ENCODE measurements around the gene ZNF429. TPM values are rescaled to one million over a fixed set of nuclear protein-coding genes. Genes with fewer than 3 reads are reported as not detected.

Gene ZNF429
- total RNA-seq, 3 donors from 2014 or later (not counting 1 experiment from before 2014, with no cell fraction given), result 15.7 to 21.0 (median 18.7) TPM

DNA sequence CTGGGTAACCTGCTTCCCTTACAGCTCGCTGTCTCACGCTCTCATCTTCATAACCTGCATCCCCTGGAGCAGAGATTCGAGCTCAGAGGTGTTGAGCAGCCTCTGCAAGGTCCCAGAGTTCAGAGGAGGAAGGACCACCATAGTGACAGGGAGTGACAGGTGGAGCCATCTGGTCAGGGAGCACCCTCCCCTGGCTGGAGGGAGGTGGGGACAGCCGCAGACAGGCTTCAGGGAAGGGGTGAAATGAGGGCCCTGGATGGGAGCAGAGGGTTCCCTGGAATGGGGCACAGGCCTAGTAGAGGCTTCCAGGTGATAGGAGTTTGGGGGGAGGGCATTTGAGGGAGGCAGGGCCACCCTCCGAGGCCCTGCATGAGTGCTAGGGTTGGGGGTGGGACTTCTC lies 82.1 kb downstream of the ZNF429 start:
- Histone ChIP-seq H3K27me3 (ENCODE audit: control insufficient read depth, insufficient read depth, low read length) (peaks cover 2% of the 10 kb centered on the region), H3K27ac (ENCODE audit: low read length) (no peak overlapping the region), H3K9me3 (ENCODE audit: control insufficient read depth, insufficient read depth, low read length) (no peaks in the 10 kb centered on the region), H3K4me3 (ENCODE audit: low read length) (no peak overlapping the region), H3K4me1 (ENCODE audit: control insufficient read depth, insufficient read depth, low read length) (peaks cover 35% of the 10 kb centered on the region), H3K36me3 (ENCODE audit: control insufficient read depth, insufficient read depth, low read length) (no peaks in the 10 kb centered on the region)
- DNase-seq, result no peak
- WGBS (ENCODE audit: insufficient coverage), result 74% methylated on average over 5 of the region's 5 CpGs
- TF ChIP-seq, protein P1, sequence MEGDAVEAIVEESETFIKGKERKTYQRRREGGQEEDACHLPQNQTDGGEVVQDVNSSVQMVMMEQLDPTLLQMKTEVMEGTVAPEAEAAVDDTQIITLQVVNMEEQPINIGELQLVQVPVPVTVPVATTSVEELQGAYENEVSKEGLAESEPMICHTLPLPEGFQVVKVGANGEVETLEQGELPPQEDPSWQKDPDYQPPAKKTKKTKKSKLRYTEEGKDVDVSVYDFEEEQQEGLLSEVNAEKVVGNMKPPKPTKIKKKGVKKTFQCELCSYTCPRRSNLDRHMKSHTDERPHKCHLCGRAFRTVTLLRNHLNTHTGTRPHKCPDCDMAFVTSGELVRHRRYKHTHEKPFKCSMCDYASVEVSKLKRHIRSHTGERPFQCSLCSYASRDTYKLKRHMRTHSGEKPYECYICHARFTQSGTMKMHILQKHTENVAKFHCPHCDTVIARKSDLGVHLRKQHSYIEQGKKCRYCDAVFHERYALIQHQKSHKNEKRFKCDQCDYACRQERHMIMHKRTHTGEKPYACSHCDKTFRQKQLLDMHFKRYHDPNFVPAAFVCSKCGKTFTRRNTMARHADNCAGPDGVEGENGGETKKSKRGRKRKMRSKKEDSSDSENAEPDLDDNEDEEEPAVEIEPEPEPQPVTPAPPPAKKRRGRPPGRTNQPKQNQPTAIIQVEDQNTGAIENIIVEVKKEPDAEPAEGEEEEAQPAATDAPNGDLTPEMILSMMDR (IDR thresholded peaks at IDR 0.05), result no peak
- Mint-ChIP-seq H3K4me1 (peaks cover 4% of the 10 kb centered on the region in 2 donors), H3K4me3 (peak overlapping the region; percentile 59), H3K36me3 (no peaks in the 10 kb centered on the region), H3K27ac (no peak overlapping the region), H3K9me3 (peaks cover 0 to 2% of the 10 kb centered on the region in 2 donors), H3K27me3 (ENCODE audit: low read depth in 2 of 2) (peaks cover 0 to 15% of the 10 kb centered on the region in 2 donors)
- intact Hi-C loops (cut with micrococcal nuclease), result no loop called here
- ATAC-seq, result no peak

DNA sequence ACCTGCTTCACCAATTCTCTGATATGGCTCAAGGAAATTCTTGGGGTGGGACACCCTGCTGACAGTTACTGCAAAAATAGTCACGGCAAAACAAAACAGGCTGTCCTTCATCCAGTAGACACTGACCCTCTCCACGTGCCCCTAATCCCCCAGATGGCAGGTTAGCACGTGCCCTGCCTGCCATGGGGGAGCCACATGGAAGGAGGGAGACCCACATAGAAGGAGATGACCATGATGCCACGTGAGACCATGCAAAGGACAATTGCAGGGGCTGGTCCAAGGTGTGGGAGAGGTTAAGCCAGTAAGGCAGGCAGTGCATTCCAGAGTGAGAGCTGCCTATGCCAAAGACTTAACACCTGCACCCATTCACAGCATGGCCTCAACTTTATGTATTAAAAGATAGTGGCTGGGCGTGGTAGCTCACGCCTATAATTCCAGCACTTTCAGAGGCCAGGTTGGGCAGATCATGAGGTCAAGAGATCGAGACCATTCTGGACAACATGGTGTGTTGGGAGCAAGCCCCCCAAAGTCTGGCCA lies 82.7 kb downstream of the ZNF429 start:
- H3K27me3 Mint-ChIP-seq (ENCODE audit: low read depth in 2 of 2), result peaks cover 0 to 15% of the 10 kb centered on the region in 2 donors
- WGBS (ENCODE audit: insufficient coverage), result 86% methylated on average over 7 of the region's 7 CpGs
- H3K9me3 Mint-ChIP-seq, result peaks cover 0 to 2% of the 10 kb centered on the region in 2 donors
- intact Hi-C loops (cut with micrococcal nuclease), result no loop called here
- H3K36me3 ChIP-seq (ENCODE audit: control insufficient read depth, insufficient read depth, low read length), result no peaks in the 10 kb centered on the region
- peaks cover 4% of the 10 kb centered on the region in 2 donors for H3K4me1 Mint-ChIP-seq
- peaks cover 35% of the 10 kb centered on the region for H3K4me1 ChIP-seq (ENCODE audit: control insufficient read depth, insufficient read depth, low read length)
- DNase-seq (no peak), ATAC-seq (no peak)
- no peak overlapping the region for H3K27ac ChIP-seq (ENCODE audit: low read length)
- peaks cover 2% of the 10 kb centered on the region for H3K27me3 ChIP-seq (ENCODE audit: control insufficient read depth, insufficient read depth, low read length)
- H3K4me3 ChIP-seq (ENCODE audit: low read length), result no peak overlapping the region
- no peak overlapping the region for H3K27ac Mint-ChIP-seq
- H3K9me3 ChIP-seq (ENCODE audit: control insufficient read depth, insufficient read depth, low read length), result no peaks in the 10 kb centered on the region
- TF ChIP-seq, protein P1 (IDR thresholded peaks at IDR 0.05), result no peak
- peak overlapping the region; percentile 59 for H3K4me3 Mint-ChIP-seq
- no peaks in the 10 kb centered on the region for H3K36me3 Mint-ChIP-seq

- no peaks in the 10 kb centered on the region for H3K36me3 Mint-ChIP-seq
- WGBS (ENCODE audit: insufficient coverage), result 80% methylated on average over 2 of the region's 2 CpGs
- ATAC-seq (no peak), DNase-seq (no peak)
- Histone ChIP-seq H3K27me3 (ENCODE audit: control insufficient read depth, insufficient read depth, low read length) (no peaks in the 10 kb centered on the region), H3K9me3 (ENCODE audit: control insufficient read depth, insufficient read depth, low read length) (no peaks in the 10 kb centered on the region), H3K36me3 (ENCODE audit: control insufficient read depth, insufficient read depth, low read length) (no peaks in the 10 kb centered on the region), H3K27ac (ENCODE audit: low read length) (no peak overlapping the region), H3K4me1 (ENCODE audit: control insufficient read depth, insufficient read depth, low read length) (peaks cover 16% of the 10 kb centered on the region), H3K4me3 (ENCODE audit: low read length) (no peak overlapping the region)
- H3K27ac Mint-ChIP-seq, result no peak overlapping the region
- intact Hi-C loops (cut with micrococcal nuclease), result no loop called here
- H3K4me3 Mint-ChIP-seq, result no peak overlapping the region
- peaks cover 4% of the 10 kb centered on the region in 2 donors for H3K4me1 Mint-ChIP-seq
- H3K27me3 Mint-ChIP-seq (ENCODE audit: low read depth in 2 of 2), result peaks cover 0 to 12% of the 10 kb centered on the region in 2 donors
- peaks cover 0 to 4% of the 10 kb centered on the region in 2 donors for H3K9me3 Mint-ChIP-seq
- TF ChIP-seq, protein P1 (IDR thresholded peaks at IDR 0.05), result no peak
Observed at GRCh38 chr19:21590867-21591266, 85.5 kb downstream of the ZNF429 start.

GRCh38 chr19:21593008-21593481 lies 87.6 kb downstream of the ZNF429 start:
- ATAC-seq (no peak), DNase-seq (no peak)
- intact Hi-C loops (cut with micrococcal nuclease), result no loop called here
- 88% methylated on average over 2 of the region's 2 CpGs for WGBS (ENCODE audit: insufficient coverage)
- no peaks in the 10 kb centered on the region for H3K36me3 Mint-ChIP-seq
- Histone ChIP-seq H3K36me3 (ENCODE audit: control insufficient read depth, insufficient read depth, low read length) (no peaks in the 10 kb centered on the region), H3K27me3 (ENCODE audit: control insufficient read depth, insufficient read depth, low read length) (no peaks in the 10 kb centered on the region), H3K4me3 (ENCODE audit: low read length) (no peak overlapping the region), H3K9me3 (ENCODE audit: control insufficient read depth, insufficient read depth, low read length) (no peaks in the 10 kb centered on the region), H3K27ac (ENCODE audit: low read length) (no peak overlapping the region), H3K4me1 (ENCODE audit: control insufficient read depth, insufficient read depth, low read length) (peaks cover 2% of the 10 kb centered on the region)
- H3K27ac Mint-ChIP-seq, result no peak overlapping the region
- no peak overlapping the region for H3K4me3 Mint-ChIP-seq
- H3K9me3 Mint-ChIP-seq, result peaks cover 0 to 4% of the 10 kb centered on the region in 2 donors
- H3K27me3 Mint-ChIP-seq (ENCODE audit: low read depth in 2 of 2), result peaks cover 0 to 3% of the 10 kb centered on the region in 2 donors
- TF ChIP-seq, protein P1 (IDR thresholded peaks at IDR 0.05), result no peak
- no peaks in the 10 kb centered on the region for H3K4me1 Mint-ChIP-seq
